GM12878 (cell line): ENCODE measurements around the gene S100P. TPM values are rescaled to one million over a fixed set of nuclear protein-coding genes. Genes with fewer than 3 reads are reported as not detected.
A peak's percentile ranks its signal among the peaks of the same experiment; 100 is the strongest.

Experiments used
- ATAC-seq: fragments of 200-7000 bp; cut with Tn5 transposase; 3 replicates; pipeline ENCODE4 v1.9.1; 2020; ENCODE audit warnings: mild to moderate bottlenecking, moderate library complexity
- BruUV-seq: library from RNA; stranded (reverse); fragments of 400-500 nt; replicated peaks from 2 replicates; lab custom pipeline; 2021; lab: Mats Ljungman, UMichigan
- CTCF ChIA-PET: fragments of 300-600 bp; sonication (Branson Sonifier 250); formaldehyde crosslinking; extraction: SDS; loops from one replicate; lab custom pipeline; 2021; ENCODE audit warnings: inconsistent platforms; lab: Yijun Ruan, JAX
- POLR2A ChIA-PET: fragments of 350-600 bp; formaldehyde crosslinking; extraction: SDS; loops from one replicate; lab custom pipeline; 2021; ENCODE audit warnings: inconsistent platforms; lab: Charles Lee
- RAD21 ChIA-PET: fragments of 300-600 bp; sonication (Branson Sonifier 250); formaldehyde crosslinking; loops from one replicate; lab custom pipeline; 2023; ENCODE audit warnings: antibody characterized with exemption; ENCODE audit not compliant: unreplicated experiment; lab: Charles Lee
- SMC1A ChIA-PET: fragments of 300-600 bp; sonication (Branson Sonifier 250); formaldehyde crosslinking; loops from one replicate; lab custom pipeline; 2023; ENCODE audit not compliant: unreplicated experiment, uncharacterized antibody; lab: Charles Lee
- DNase-seq: peaks from one replicate; pipeline ENCODE4 v3.0.0-alpha.2; 2011; ENCODE audit warnings: low read depth, low spot score
- FAIRE-seq: peaks from 3 replicates; lab custom pipeline; 2011; peaks lifted over from hg19 to GRCh38; lab: Jason Lieb, UNC
- H2AFZ ChIP-seq: 2 replicates; pipeline ENCODE4 v1.6.0; 2011; ENCODE audit warnings: low read depth, low read length, control low read depth; ENCODE audit not compliant: control insufficient read depth
- H3K27ac ChIP-seq: 2 replicates; pipeline ENCODE4 v1.5.1; 2011; ENCODE audit warnings: control low read depth; ENCODE audit not compliant: control insufficient read depth, insufficient read depth
- H3K27me3 ChIP-seq, 2 experiments: replicated peaks in 1 of 2; 2 replicates each; pipeline versions ENCODE4 v1.6.0 to v1.6.1; 2011; ENCODE audit warnings: low read length in 1 of 2; ENCODE audit not compliant: control insufficient read depth in 2 of 2, insufficient read depth in 2 of 2
- H3K36me3 ChIP-seq, 2 experiments: 2 replicates each; pipeline ENCODE4 v1.5.1; 2011; ENCODE audit warnings: low read length in 1 of 2; ENCODE audit not compliant: control insufficient read depth in 2 of 2, insufficient read depth in 2 of 2
- H3K4me1 ChIP-seq: 2 replicates; pipeline ENCODE4 v1.6.1; 2011; ENCODE audit warnings: mild to moderate bottlenecking, low read length, moderate library complexity, mixed read lengths; ENCODE audit not compliant: control insufficient read depth, insufficient read depth
- H3K4me2 ChIP-seq: 2 replicates; pipeline ENCODE4 v1.6.0; 2011; ENCODE audit warnings: control low read depth; ENCODE audit not compliant: control insufficient read depth, insufficient read depth
- H3K4me3 ChIP-seq: fragments of 200-600 bp; sonication (generic); 2 replicates; pipeline ENCODE4 v1.5.1; 2016
- H3K79me2 ChIP-seq: 2 replicates; pipeline ENCODE4 v1.6.0; 2011; ENCODE audit warnings: low read length; ENCODE audit not compliant: control insufficient read depth, insufficient read depth
- H3K9ac ChIP-seq: 2 replicates; pipeline ENCODE4 v1.8.0; 2011; ENCODE audit warnings: low read length, control low read depth, mixed read lengths; ENCODE audit not compliant: control insufficient read depth, insufficient read depth
- H3K9me3 ChIP-seq: replicated peaks from 3 replicates; pipeline ENCODE4 v1.5.1; 2011; ENCODE audit warnings: mild to moderate bottlenecking, low read length; ENCODE audit not compliant: control insufficient read depth, insufficient read depth
- H4K20me1 ChIP-seq: 2 replicates; pipeline ENCODE4 v1.6.0; 2011; ENCODE audit not compliant: control insufficient read depth, insufficient read depth
- CTCF ChIP-seq, 3 experiments: IDR thresholded peaks in 2 of 3; conservative IDR thresholded peaks in 1 of 3; 2 replicates each; pipeline ENCODE4 v1.5.1; 2011; ENCODE audit warnings: low read depth in 3 of 3, low read length in 3 of 3, mild to moderate bottlenecking in 3 of 3, control low read depth in 2 of 3, moderate library complexity in 2 of 3, inconsistent platforms in 1 of 3, mixed read lengths in 1 of 3; ENCODE audit not compliant: control insufficient read depth in 2 of 3, insufficient read depth in 1 of 3; ENCODE audit errors: extremely low read depth in 1 of 3
- SUPT20H ChIP-seq: IDR thresholded peaks from 2 replicates; pipeline ENCODE4 v1.6.1; 2011; ENCODE audit warnings: low read depth, mild to moderate bottlenecking, low read length, moderate library complexity, borderline replicate concordance; ENCODE audit not compliant: control insufficient read depth
- WGBS: methylation state at CpG from one replicate; pipeline ENCODE4 v1.1.6; 2016; ENCODE audit warnings: low lambda C conversion rate; ENCODE audit not compliant: insufficient replicate concordance, insufficient coverage; ENCODE audit errors: missing lambda C conversion rate; 5-methylcytosine and 5-hydroxymethylcytosine counted together
- in situ Hi-C: fragments of 300-500 bp; cut with MboI; formaldehyde crosslinking; loops from 9 replicates; pipeline ENCODE4 v1.14.3; 2018; ENCODE audit warnings: mixed read lengths
- intact Hi-C: fragments of 100-400 bp; cut with micrococcal nuclease; formaldehyde crosslinking; loops from one replicate; pipeline ENCODE4 v1.14.2; 2022; ENCODE audit not compliant: unreplicated experiment
- polyA plus RNA-seq, 11 experiments: library from polyadenylated mRNA; depleted of rRNA in 4 of 11; unstranded in 6 of 11; stranded (reverse) in 5 of 11; fragments of >200 nt; fragmentation: Nextera tagmentation in 4 of 11; fragmentation: Illumina TruSeq in 1 of 11; extraction: Ambion mirVana in 4 of 11; extraction: Trizol in 1 of 11; gene quantifications; 1 replicate in 1 of 11; 2 replicates in 10 of 11; pipeline versions ENCODE4 v1.2.1 to v1.2.3, GENCODE V29; 2011 to 2016; ENCODE audit warnings: inconsistent platforms in 2 of 11, missing spikeins in 2 of 11, low read depth in 1 of 11
- total RNA-seq, 4 experiments: library from RNA; depleted of rRNA in 3 of 4; stranded (reverse); fragments of >200 nt in 3 of 4; fragmentation: Illumina TruSeq in 1 of 4; extraction: Trizol in 1 of 4; gene quantifications; 2 replicates each; pipeline versions ENCODE4 v1.2.1 to v1.2.3, GENCODE V29; 2013 to 2021
- TF ChIP-seq, protein P1 (sequence below): fragments of 450-650 bp; conservative IDR thresholded peaks from 2 replicates; pipeline ENCODE4 v1.6.1; 2017; ENCODE audit warnings: mild to moderate bottlenecking, moderate library complexity

S100P gene
- total and polyA plus RNA-seq, 10 of the 15 experiments (the other 5 are each of a cell fraction or from before 2014, with no cell fraction given) = 0.90 TPM; not detected in 9

DNA sequence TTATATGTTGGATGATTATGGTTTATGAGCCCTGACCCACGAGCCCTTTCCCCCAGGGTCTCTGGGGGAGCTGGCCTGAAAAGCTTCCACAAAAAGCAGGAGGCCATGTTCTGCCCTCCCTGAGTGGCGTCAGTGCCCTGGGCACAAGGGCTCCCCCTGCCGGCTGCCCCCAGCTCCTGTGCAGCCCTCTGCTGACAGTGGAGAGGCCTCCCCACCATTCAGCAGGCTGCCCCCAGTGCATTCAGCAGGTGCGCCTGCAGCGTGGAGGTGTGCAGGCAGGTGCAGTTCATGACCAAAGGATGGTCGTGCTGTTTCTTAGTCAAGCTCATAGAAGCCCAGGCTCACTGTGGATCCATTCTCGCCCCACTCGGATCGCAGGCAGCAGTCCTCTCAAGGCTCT, 12.5 kb upstream of the S100P start:
- SMC1A ChIA-PET = no interaction called here
- POLR2A ChIA-PET = no interaction called here
- 78% methylated on average over 9 of the region's 9 CpGs for WGBS

More for the DNA sequence above, 12.5 kb upstream of the S100P start:
- ATAC-seq (peak; percentile 71), DNase-seq (no peak), FAIRE-seq (no peak)
- in situ Hi-C loops (no loop called here), intact Hi-C loops (no loop called here)
- H3K4me2 ChIP-seq = no peak overlapping the region
- H3K4me1 ChIP-seq = 0 out of 2 replicates have a peak, but pooled peaks cover 2% of the 10 kb centered on the region
- TF ChIP-seq SUPT20H = no peak
- TF ChIP-seq CTCF (IDR thresholded peaks at IDR 0.05 in 2 of 3, conservative IDR thresholded peaks at IDR 0.05 in 1 of 3; ENCODE audit: control insufficient read depth in 2 of 3, extremely low read depth in 1 of 3, insufficient read depth in 1 of 3, low read depth in 3 of 3, low read length in 3 of 3) = peak in 2 of 3 experiments; percentile 22 to 48; a peak in 4 of 6 replicates
- TF ChIP-seq, protein P1, sequence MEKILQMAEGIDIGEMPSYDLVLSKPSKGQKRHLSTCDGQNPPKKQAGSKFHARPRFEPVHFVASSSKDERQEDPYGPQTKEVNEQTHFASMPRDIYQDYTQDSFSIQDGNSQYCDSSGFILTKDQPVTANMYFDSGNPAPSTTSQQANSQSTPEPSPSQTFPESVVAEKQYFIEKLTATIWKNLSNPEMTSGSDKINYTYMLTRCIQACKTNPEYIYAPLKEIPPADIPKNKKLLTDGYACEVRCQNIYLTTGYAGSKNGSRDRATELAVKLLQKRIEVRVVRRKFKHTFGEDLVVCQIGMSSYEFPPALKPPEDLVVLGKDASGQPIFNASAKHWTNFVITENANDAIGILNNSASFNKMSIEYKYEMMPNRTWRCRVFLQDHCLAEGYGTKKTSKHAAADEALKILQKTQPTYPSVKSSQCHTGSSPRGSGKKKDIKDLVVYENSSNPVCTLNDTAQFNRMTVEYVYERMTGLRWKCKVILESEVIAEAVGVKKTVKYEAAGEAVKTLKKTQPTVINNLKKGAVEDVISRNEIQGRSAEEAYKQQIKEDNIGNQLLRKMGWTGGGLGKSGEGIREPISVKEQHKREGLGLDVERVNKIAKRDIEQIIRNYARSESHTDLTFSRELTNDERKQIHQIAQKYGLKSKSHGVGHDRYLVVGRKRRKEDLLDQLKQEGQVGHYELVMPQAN = no peak
- no peak overlapping the region for H3K27ac ChIP-seq
- CTCF ChIA-PET = interaction anchor here (0.7 to 1.7 kb wide), 5 partner anchors 10 to 186 kb away, joined by 3 to 7 read pairs (median 3); no protein-coding TSS in a partner anchor
- no peak overlapping the region for H3K9ac ChIP-seq
- no peaks in the 10 kb centered on the region; the same call in 2 of the 3 replicates for H3K9me3 ChIP-seq
- no TSS peak for BruUV-seq
- H3K36me3 ChIP-seq = no peaks in the 10 kb centered on the region; a peak in 1 of 4 replicates
- no peak overlapping the region for H2AFZ ChIP-seq
- H3K79me2 ChIP-seq = peaks cover 8% of the 10 kb centered on the region
- H3K4me3 ChIP-seq = no peak overlapping the region
- no peaks in the 10 kb centered on the region for H4K20me1 ChIP-seq
- RAD21 ChIA-PET = no interaction called here
- no peaks in the 10 kb centered on the region for H3K27me3 ChIP-seq
